SK-N-MC (cell line): ENCODE data around the gene ACVR1B.

Source experiments
- EZH2 ChIP-seq: fragments of 200-600 bp; sonication (generic); IDR thresholded peaks from one replicate; pipeline ENCODE4 v1.6.1; 2017; ENCODE audit warnings: antibody characterized with exemption
- FOXP2 ChIP-seq: optimal IDR thresholded peaks from 2 replicates; pipeline ENCODE3; 2011; ENCODE audit warnings: mild to moderate bottlenecking, moderate library complexity; ENCODE audit not compliant: insufficient read depth; ENCODE audit errors: extremely low read length, control extremely low read depth
- POLR2AphosphoS5 ChIP-seq: IDR thresholded peaks from 2 replicates; pipeline ENCODE4 v1.6.1; 2012; ENCODE audit warnings: mild to moderate bottlenecking, low read depth, low read length, borderline replicate concordance

DNA sequence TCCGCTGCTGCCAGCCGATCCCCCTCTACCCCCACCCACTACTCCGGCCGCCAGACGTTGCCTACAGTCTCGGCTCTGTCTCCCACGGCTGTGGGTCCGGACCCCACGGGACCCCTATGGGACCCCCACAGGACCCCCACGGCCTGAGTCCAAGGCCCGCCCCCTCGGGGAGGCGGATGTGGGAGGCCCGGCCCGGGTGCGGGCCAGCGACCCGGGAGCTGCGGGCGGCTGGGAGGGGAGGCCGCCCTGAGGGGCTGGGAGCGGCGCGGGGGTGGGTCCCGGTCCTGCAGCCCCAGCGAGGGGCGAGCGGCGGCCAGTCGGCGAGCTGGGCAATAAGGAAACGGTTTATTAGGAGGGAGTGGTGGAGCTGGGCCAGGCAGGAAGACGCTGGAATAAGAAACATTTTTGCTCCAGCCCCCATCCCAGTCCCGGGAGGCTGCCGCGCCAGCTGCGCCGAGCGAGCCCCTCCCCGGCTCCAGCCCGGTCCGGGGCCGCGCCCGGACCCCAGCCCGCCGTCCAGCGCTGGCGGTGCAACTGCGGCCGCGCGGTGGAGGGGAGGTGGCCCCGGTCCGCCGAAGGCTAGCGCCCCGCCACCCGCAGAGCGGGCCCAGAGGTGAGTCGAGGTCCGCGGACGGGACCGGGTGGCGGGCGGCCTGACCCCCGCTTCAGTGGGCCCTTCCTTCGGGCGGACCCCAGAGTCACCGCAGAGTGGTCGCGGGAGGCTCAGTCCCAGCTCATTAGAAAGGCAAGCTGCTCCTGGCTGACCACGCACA is 44.2 kb upstream of the ACVR1B start, which contains the start of gene ACVRL1:
- TF ChIP-seq FOXP2 (no peak), EZH2 (no peak), POLR2AphosphoS5 (no peak)
